K562 (cell line): ENCODE results near the gene ZCRB1. TPM values are rescaled to one million over a fixed set of nuclear protein-coding genes. Genes with fewer than 3 reads are reported as not detected.

Experiments
- ATAC-seq: fragments of 200-7000 bp; cut with Tn5 transposase; 3 replicates; pipeline ENCODE4 v1.9.1; 2020; ENCODE audit warnings: moderate library complexity
- BruUV-seq: library from RNA; stranded (reverse); fragments of 400-500 nt; replicated peaks from 2 replicates; lab custom pipeline; 2021; lab: Mats Ljungman, UMichigan
- CTCF ChIA-PET: fragments of 300-600 bp; formaldehyde crosslinking; extraction: SDS; loops from one replicate; lab custom pipeline; 2021; ENCODE audit warnings: low intra/inter-chr PET ratio; lab: Yijun Ruan, JAX
- POLR2A ChIA-PET: fragments of 300-600, 350-650 bp; sonication (Branson Sonifier 250); formaldehyde crosslinking; extraction: SDS; loops from one replicate; lab custom pipeline; 2021; ENCODE audit warnings: antibody characterized with exemption, inconsistent platforms; lab: Yijun Ruan, JAX
- DNase-seq, 4 experiments: peaks; one replicate each; pipeline versions ENCODE4 v3.0.0 to v3.0.0-alpha.2; 2011 to 2018; ENCODE audit warnings: low spot score in 3 of 4, mixed read lengths in 3 of 4; ENCODE audit errors: extremely low read depth in 1 of 4
- FAIRE-seq: peaks from 2 replicates; lab custom pipeline; 2011; peaks lifted over from hg19 to GRCh38; lab: Jason Lieb, UNC
- H2AFZ ChIP-seq: 2 replicates; pipeline ENCODE4 v1.6.0; 2011; ENCODE audit warnings: low read depth, low read length, control low read depth, inconsistent platforms
- H3K27ac ChIP-seq: fragments of 200-600 bp; 3 replicates; pipeline ENCODE4 v1.8.0; 2011; ENCODE audit warnings: low read depth, mild to moderate bottlenecking, control low read depth, inconsistent platforms, low read length, moderate library complexity, mixed read lengths; ENCODE audit errors: extremely low read depth
- H3K27me3 ChIP-seq, 2 experiments: fragments of 300-600 bp in 1 of 2; 2 replicates in 1 of 2; 3 replicates in 1 of 2; pipeline versions ENCODE4 v1.6.0 to v1.8.0; 2011; ENCODE audit warnings: inconsistent platforms in 2 of 2, low read length in 2 of 2, mild to moderate bottlenecking in 1 of 2, mixed read lengths in 1 of 2, moderate library complexity in 1 of 2; ENCODE audit not compliant: control insufficient read depth in 2 of 2, insufficient read depth in 2 of 2
- H3K36me3 ChIP-seq: fragments of 300-600 bp; 3 replicates; pipeline ENCODE4 v1.8.0; 2011; ENCODE audit warnings: mild to moderate bottlenecking, low read length, inconsistent platforms; ENCODE audit not compliant: control insufficient read depth, insufficient read depth
- H3K4me1 ChIP-seq, 2 experiments: fragments of 200-600 bp in 1 of 2; replicated peaks in 1 of 2; 2 replicates in 1 of 2; 3 replicates in 1 of 2; pipeline versions ENCODE4 v1.5.1 to v1.8.0; 2011; ENCODE audit warnings: inconsistent platforms in 2 of 2, low read length in 2 of 2, mild to moderate bottlenecking in 1 of 2, mixed read lengths in 1 of 2, moderate library complexity in 1 of 2; ENCODE audit not compliant: control insufficient read depth in 2 of 2, insufficient read depth in 2 of 2
- H3K4me2 ChIP-seq: 2 replicates; pipeline ENCODE4 v1.6.1; 2011; ENCODE audit warnings: low read length, control low read depth, inconsistent platforms, mixed read lengths; ENCODE audit not compliant: insufficient read depth
- H3K4me3 ChIP-seq: fragments of 200-600 bp; sonication (generic), shearing (Covaris generic); 2 replicates; pipeline ENCODE4 v1.5.1; 2016; ENCODE audit warnings: control low read depth, inconsistent platforms
- H3K79me2 ChIP-seq: fragments of 200-600 bp; 3 replicates; pipeline ENCODE4 v1.8.0; 2011; ENCODE audit warnings: low read length, inconsistent platforms; ENCODE audit not compliant: control insufficient read depth, insufficient read depth
- H3K9ac ChIP-seq, 2 experiments: 2 replicates each; pipeline versions ENCODE4 v1.6.0 to v1.6.1; 2011; ENCODE audit warnings: low read depth in 2 of 2, low read length in 2 of 2, control low read depth in 1 of 2, inconsistent platforms in 1 of 2, mild to moderate bottlenecking in 1 of 2, mixed read lengths in 1 of 2; ENCODE audit not compliant: insufficient read depth in 1 of 2
- H3K9me1 ChIP-seq: one replicate; pipeline ENCODE4 v1.6.0; 2011; ENCODE audit warnings: inconsistent platforms, mild to moderate bottlenecking, low read length, moderate library complexity; ENCODE audit not compliant: control insufficient read depth, insufficient read depth
- H3K9me3 ChIP-seq: replicated peaks from 2 replicates; pipeline ENCODE4 v1.5.1; 2011; ENCODE audit warnings: low read depth, low read length, inconsistent platforms; ENCODE audit not compliant: control insufficient read depth, insufficient read depth
- H4K20me1 ChIP-seq: replicated peaks from 2 replicates; pipeline ENCODE4 v1.6.1; 2011; ENCODE audit warnings: low read length, inconsistent platforms, mixed read lengths; ENCODE audit not compliant: control insufficient read depth, insufficient read depth
- DEAF1 ChIP-seq: fragments of 450-650 bp; formaldehyde crosslinking; IDR thresholded peaks from 2 replicates; pipeline ENCODE4 v1.4.0; 2020; ENCODE audit warnings: mild to moderate bottlenecking, moderate library complexity
- ILK ChIP-seq: fragments of 450-650 bp; IDR thresholded peaks from 2 replicates; pipeline ENCODE4 v1.6.1; 2016; ENCODE audit warnings: missing genetic modification characterization, low read depth, mild to moderate bottlenecking, missing compliant biosample characterization, moderate library complexity, borderline replicate concordance
- KDM4B ChIP-seq, 2 experiments: fragments of 450-650 bp in 1 of 2; sonication (generic) in 1 of 2; IDR thresholded peaks; 2 replicates each; pipeline ENCODE4 v1.6.1; 2016 to 2017; ENCODE audit warnings: borderline replicate concordance in 2 of 2, antibody characterized with exemption in 1 of 2, low read depth in 1 of 2, mild to moderate bottlenecking in 1 of 2
- LARP7 ChIP-seq: fragments of 450-650 bp; IDR thresholded peaks from 2 replicates; pipeline ENCODE4 v1.6.1; 2016
- LEF1 ChIP-seq: fragments of 450-650 bp; IDR thresholded peaks from 2 replicates; pipeline ENCODE4 v1.6.1; 2016; ENCODE audit warnings: mild to moderate bottlenecking
- MEIS2 ChIP-seq: fragments of 450-650 bp; IDR thresholded peaks from 2 replicates; pipeline ENCODE4 v1.6.1; 2014; ENCODE audit warnings: mild to moderate bottlenecking; ENCODE audit not compliant: partially characterized antibody
- NCOA1 ChIP-seq: fragments of 450-650 bp; IDR thresholded peaks from 2 replicates; pipeline ENCODE4 v1.6.1; 2016; ENCODE audit warnings: low read depth
- NCOA4 ChIP-seq: fragments of 450-650 bp; IDR thresholded peaks from 2 replicates; pipeline ENCODE4 v1.6.1; 2018; ENCODE audit warnings: mild to moderate bottlenecking; ENCODE audit not compliant: partially characterized antibody
- NCOA6 ChIP-seq: fragments of 450-650 bp; IDR thresholded peaks from 2 replicates; pipeline ENCODE4 v1.6.1; 2017; ENCODE audit warnings: mild to moderate bottlenecking
- NELFE ChIP-seq: IDR thresholded peaks from 2 replicates; pipeline ENCODE4 v1.6.1; 2011; ENCODE audit warnings: mild to moderate bottlenecking; ENCODE audit not compliant: insufficient read depth, insufficient read length
- RB1 ChIP-seq: fragments of 450-650 bp; IDR thresholded peaks from 2 replicates; pipeline ENCODE4 v1.6.1; 2017; ENCODE audit warnings: low read depth, mild to moderate bottlenecking
- RFX5 ChIP-seq: IDR thresholded peaks from 2 replicates; pipeline ENCODE4 v1.6.1; 2011; ENCODE audit warnings: low read depth, mild to moderate bottlenecking, improper control_type of control experiment, low read length
- ZBTB33 ChIP-seq: sonication (generic); formaldehyde crosslinking; IDR thresholded peaks from 2 replicates; pipeline ENCODE4 v1.8.1; 2023; ENCODE audit warnings: mild to moderate bottlenecking, missing genetic modification reagents
- ZFP30 ChIP-seq: fragments of 250-450 bp; sonication (Bioruptor Pico); IDR thresholded peaks from 2 replicates; pipeline ENCODE4 v1.8.0; 2022; ENCODE audit warnings: moderate library complexity, mild to moderate bottlenecking, inconsistent platforms, borderline replicate concordance
- WGBS: fragments of 100-300 bp; shearing (Covaris generic); methylation state at CpG from one replicate; pipeline ENCODE4 v1.1.6; 2016; ENCODE audit warnings: low coverage, mixed read lengths; ENCODE audit not compliant: insufficient coverage; ENCODE audit errors: missing lambda C conversion rate; 5-methylcytosine and 5-hydroxymethylcytosine counted together
- in situ Hi-C: fragments of 300-500 bp; cut with MboI; formaldehyde crosslinking; loops from 4 replicates; pipeline ENCODE4 v1.15.0; 2018; ENCODE audit warnings: inconsistent platforms, mixed read lengths
- intact Hi-C: fragments of 100-400 bp; cut with micrococcal nuclease; formaldehyde crosslinking; loops from 2 replicates; pipeline ENCODE4 v1.14.2; 2022
- polyA plus RNA-seq, 8 experiments: library from polyadenylated mRNA; depleted of rRNA in 4 of 8; stranded (reverse) in 5 of 8; unstranded in 3 of 8; fragments of >200 nt; fragmentation: Nextera tagmentation in 2 of 8; fragmentation: Illumina TruSeq in 1 of 8; extraction: Ambion mirVana in 2 of 8; extraction: Trizol in 1 of 8; gene quantifications; 2 replicates each; pipeline versions ENCODE4 v1.2.1 to v1.2.3, GENCODE V29; 2011 to 2014; ENCODE audit warnings: inconsistent platforms in 1 of 8, missing spikeins in 1 of 8
- total RNA-seq, 7 experiments: library from RNA; depleted of rRNA in 6 of 7; stranded (reverse); fragments of >200 nt in 6 of 7; fragmentation: Illumina TruSeq in 2 of 7; extraction: Trizol in 2 of 7; gene quantifications; 2 replicates each; pipeline versions ENCODE4 v1.2.1 to v1.2.3, GENCODE V29; 2011 to 2021; ENCODE audit warnings: low replicate concordance in 1 of 7
- TF ChIP-seq, protein P1 (sequence below): fragments of 450-650 bp; formaldehyde crosslinking; IDR thresholded peaks from 2 replicates; pipeline ENCODE4 v1.4.0; 2022; ENCODE audit warnings: missing genetic modification characterization

Gene ZCRB1
- total and polyA plus RNA-seq, 9 of the 15 experiments (the other 6 are each of a cell fraction or from before 2014, with no cell fraction given): 36.0 to 102 (median 51.0) TPM

DNA sequence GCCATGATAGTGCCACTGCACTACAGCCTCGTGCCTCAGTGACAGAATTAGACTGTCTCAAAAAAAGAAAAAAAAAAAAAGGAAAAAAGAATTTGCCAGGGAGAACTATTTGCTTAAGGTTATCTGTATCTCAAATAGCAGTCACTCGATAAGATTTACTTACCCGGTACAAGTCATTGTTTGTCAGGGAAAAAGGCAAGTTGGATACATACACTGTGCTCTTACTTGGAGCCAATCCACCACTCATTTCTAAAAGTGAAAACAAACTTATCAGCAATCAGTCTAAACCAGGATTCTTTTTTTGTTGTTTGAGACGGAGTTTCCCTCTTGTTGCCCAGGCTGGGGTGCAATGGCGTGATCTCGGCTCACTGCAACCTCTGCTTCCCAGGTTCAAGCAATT lies 2.0 kb downstream of the ZCRB1 start:
- intact Hi-C loops (no loop called here), in situ Hi-C loops (no loop called here)
- Histone ChIP-seq H2AFZ (no peak overlapping the region), H4K20me1 (no peaks in the 10 kb centered on the region; the same call in 1 of the 2 replicates), H3K4me1 (peaks cover 9 to 10% of the 10 kb centered on the region in 2 experiments), H3K79me2 (peaks cover 45% of the 10 kb centered on the region), H3K9me3 (no peaks in the 10 kb centered on the region), H3K4me3 (no peak overlapping the region), H3K9me1 (no peaks in the 10 kb centered on the region), H3K27me3 (no peaks in the 10 kb centered on the region), H3K4me2 (no peak overlapping the region), H3K27ac (no peak overlapping the region), H3K9ac (no peak overlapping the region), H3K36me3 (peaks cover 15% of the 10 kb centered on the region)
- TF ChIP-seq, protein P1, sequence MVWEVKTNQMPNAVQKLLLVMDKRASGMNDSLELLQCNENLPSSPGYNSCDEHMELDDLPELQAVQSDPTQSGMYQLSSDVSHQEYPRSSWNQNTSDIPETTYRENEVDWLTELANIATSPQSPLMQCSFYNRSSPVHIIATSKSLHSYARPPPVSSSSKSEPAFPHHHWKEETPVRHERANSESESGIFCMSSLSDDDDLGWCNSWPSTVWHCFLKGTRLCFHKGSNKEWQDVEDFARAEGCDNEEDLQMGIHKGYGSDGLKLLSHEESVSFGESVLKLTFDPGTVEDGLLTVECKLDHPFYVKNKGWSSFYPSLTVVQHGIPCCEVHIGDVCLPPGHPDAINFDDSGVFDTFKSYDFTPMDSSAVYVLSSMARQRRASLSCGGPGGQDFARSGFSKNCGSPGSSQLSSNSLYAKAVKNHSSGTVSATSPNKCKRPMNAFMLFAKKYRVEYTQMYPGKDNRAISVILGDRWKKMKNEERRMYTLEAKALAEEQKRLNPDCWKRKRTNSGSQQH (CRISPR knock-in tag): no peak
- TF ChIP-seq DEAF1 (CRISPR knock-in tag) (no peak), LEF1 (no peak), KDM4B (IDR thresholded peaks at IDR 0.05; ENCODE audit: borderline replicate concordance in 2 of 2, low read depth in 1 of 2) (no peak), NCOA6 (no peak), RB1 (no peak), NELFE (no peak), RFX5 (no peak), ZFP30 (CRISPR knock-in tag) (no peak), MEIS2 (no peak), ILK (no peak), NCOA1 (no peak), ZBTB33 (no peak), LARP7 (no peak), NCOA4 (no peak)
- no peak for DNase-seq
- POLR2A ChIA-PET: no interaction called here
- BruUV-seq: no TSS peak
- WGBS: 87% methylated on average over 5 of the region's 6 CpGs
- no peak for ATAC-seq
- FAIRE-seq: no peak
- CTCF ChIA-PET: no interaction called here
